ENCODE data around the gene FKBP10.

FKBP10 gene

GRCh38 chr17:41784207-41784744, 28.5 kb upstream of the FKBP10 start:
- DNase-seq (ENCODE audit: low read depth): no peak

GRCh38 chr17:41785091-41785858, 27.5 kb upstream of the FKBP10 start:
- no peak for DNase-seq (ENCODE audit: low read depth)

DNA sequence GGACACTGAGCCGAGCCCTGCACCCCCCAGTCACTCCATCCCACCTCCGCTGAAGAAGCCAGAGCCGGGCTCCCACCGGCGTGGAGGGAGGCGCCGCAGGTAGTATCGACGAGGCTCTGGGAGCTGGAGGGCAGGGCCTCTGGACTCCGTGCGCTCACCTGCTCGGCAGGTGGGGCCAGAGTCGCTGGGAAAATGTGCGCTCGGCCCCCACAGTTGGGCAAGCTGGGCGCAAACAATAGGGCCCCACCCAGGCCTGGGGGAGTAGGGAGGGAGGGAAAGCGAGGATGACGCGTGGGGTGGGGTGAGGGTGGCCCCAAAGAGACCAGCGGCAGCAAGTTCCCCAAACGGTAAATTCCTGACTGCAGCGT, 27.0 kb upstream of the FKBP10 start:
- no peak for DNase-seq (ENCODE audit: low read depth)

GRCh38 chr17:41786227-41787020, 26.4 kb upstream of the FKBP10 start, which contains the start of gene JUP:
JUP (minus strand) TSS chr17:41786711; CDS start chr17:41771854, 14,857 bp downstream.
- peak; percentile 78 for DNase-seq (ENCODE audit: low read depth)

DNA sequence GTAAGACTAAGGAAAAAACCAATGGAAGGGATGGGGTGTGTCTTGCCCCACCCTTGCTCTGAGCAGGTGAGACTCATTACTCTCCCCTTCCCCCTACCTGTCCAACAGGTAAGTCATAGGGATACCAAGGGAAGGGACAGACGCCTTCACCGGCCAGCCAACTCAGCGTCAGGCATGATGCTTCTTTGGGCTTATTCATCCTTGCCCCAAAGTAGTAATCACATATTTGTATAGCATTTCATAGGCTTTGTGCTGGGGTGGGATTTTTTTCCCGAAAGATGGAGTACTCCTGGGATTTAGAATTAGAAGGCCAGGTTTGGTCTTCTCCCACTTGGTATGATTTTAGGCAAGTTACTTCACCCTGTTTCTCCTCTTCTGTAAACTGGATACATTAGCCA, 25.8 kb upstream of the FKBP10 start:
- no peak for DNase-seq (ENCODE audit: low read depth)

DNA sequence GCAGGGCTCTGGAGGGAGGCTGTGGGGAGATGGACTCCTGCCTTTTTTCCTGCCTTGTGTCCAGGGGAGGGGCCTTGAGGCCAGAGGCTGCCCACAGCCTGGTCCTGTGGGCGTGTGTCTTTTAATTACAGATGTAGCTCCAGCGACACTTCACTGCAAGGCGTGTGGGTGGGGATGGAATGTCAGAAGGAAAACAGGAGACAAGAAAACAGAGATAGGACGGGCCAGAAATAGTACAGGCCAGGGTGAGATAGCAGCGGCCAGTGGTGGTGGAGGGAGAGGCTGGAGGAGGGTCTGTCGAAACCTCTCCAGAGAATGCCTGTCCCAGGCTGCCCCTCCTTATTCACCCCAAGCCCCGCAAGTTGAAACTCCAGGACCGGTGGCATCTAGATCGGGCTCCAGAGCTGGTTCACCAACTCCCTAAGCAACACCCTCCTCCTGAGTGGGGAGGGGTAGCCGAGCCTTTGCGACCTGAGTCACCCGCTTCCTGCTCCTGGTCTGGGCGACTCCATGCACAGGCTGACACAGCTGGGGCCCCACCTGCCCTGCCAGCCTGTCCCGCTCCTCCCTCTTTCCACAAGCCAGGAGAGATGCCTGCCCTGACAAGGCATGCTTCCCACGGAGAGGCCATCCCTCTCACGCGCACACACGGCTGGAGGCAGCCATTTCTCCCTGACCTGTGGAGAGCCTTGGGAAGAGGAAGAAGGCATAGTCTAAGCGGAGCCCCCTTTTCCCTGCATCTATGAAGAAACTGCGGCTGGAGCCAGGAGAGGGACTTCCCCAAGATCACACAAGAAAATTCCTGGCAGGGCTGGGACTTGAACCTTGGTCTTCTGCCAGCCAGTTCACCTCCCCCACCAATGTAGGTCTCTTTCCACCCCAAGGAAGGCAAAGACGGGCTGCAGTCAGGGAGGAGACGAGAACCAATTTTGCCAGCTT, 19.7 kb upstream of the FKBP10 start:
- DNase-seq (ENCODE audit: low read depth): no peak

- no peak for DNase-seq (ENCODE audit: low read depth)
These were observed 18.8 kb upstream of the FKBP10 start for GRCh38 chr17:41793784-41794539.

GRCh38 chr17:41794540-41794975, 18.2 kb upstream of the FKBP10 start:
- no peak for DNase-seq (ENCODE audit: low read depth)

DNA sequence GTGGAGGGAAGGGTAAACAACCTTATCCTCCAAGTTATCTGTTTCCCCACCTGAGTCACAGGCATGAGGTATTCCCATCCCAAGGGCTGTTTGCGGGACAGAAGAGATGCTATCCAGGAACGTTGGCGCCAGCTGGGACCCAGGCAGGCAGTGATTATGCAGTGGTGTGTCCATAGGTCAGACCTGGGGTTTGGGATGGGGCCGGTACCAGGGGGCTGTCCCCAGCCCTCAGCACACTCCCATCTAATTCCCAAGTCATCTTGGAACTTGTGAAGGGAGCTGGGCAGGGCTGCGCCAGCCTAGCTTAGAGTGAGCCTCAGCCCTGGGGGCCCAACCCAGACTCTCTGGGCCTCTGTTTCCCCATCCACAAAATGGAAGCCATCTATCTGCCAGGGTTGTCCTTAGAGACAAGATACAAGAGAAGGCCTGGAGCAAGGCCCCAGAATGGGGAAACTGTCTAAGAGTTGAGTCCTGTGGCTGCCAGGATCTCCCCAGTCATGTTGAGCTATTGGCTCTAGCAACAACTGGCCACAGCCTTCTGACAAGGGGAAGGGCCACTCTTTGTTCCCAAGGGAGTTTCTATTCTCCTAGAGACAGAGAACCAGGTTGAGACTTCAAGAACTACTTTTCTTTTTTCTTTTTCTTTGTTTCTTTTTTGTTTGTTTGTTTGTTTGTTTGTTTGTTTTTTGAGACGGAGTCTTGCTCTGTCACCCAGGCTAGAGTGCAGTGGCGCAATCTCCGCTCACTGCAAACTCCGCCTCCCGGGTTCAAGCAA, 16.5 kb upstream of the FKBP10 start:
- no peak for DNase-seq (ENCODE audit: low read depth)

DNA sequence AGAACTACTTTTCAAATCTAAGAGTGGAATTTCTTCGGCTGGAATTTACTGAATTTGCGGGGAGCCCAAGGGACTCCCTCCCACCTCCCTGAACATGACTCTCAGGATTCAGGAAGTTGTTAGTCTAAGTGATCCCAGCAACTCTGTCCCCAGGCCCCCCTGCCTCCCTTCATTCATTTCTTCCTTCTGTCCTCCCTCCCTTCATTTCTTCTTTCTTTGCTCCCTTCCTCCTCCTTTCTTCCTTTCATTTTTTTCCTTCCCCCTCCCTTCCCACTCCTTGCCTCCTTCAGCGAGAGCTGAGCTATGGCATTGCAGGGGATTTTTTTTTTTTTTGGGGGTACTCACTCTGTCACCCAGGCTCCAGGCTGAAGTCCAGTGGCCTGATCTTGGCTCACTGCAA, 15.4 kb upstream of the FKBP10 start:
- no peak for DNase-seq (ENCODE audit: low read depth)

- no peak for DNase-seq (ENCODE audit: low read depth)
These were observed 13.4 kb upstream of the FKBP10 start for GRCh38 chr17:41799366-41799765.

GRCh38 chr17:41800601-41801373, 12.0 kb upstream of the FKBP10 start:
- no peak for DNase-seq (ENCODE audit: low read depth)

DNA sequence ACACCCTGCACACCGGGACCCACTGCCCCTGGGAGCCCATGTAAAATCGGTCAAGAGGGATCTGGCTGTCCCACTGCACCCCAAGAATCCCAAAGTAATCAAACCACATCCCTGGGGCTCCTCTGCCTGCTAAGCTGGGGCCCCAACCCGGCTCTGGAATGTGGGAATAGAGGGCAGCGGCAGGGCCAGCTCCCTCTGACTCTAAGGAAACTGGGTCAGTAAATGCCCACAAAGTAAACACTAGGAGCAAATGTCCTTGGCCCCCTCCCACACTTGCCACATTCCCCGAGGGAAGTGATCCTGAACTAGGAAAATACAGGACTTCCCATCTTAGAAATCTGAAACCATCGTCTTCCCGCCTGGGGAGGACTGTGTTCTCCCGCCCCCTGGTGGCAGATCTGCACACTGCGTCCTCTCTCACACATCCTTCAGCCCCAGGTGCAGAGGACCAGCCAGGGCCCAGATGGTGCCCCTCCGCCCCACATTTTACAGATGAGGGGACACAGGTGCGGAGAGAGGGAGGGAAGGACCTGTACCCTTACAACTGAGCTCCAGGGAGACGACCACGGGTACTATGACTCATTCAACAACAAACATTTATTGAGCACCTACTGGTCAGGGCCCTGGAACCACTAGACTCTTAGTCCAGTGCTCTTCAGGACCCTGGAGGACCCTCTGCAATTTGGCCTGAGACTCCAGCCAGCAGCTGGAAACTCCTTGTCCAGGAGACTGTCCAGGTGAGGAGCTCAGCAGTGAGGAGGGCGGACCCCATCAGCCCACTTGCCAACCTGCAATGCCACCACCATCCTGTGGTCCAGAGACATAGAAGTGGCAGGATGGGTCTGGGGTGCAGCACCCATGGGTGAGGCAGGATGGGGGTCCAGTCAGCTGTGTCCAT, 11.2 kb upstream of the FKBP10 start:
- DNase-seq (ENCODE audit: low read depth): peak; percentile 60

DNA sequence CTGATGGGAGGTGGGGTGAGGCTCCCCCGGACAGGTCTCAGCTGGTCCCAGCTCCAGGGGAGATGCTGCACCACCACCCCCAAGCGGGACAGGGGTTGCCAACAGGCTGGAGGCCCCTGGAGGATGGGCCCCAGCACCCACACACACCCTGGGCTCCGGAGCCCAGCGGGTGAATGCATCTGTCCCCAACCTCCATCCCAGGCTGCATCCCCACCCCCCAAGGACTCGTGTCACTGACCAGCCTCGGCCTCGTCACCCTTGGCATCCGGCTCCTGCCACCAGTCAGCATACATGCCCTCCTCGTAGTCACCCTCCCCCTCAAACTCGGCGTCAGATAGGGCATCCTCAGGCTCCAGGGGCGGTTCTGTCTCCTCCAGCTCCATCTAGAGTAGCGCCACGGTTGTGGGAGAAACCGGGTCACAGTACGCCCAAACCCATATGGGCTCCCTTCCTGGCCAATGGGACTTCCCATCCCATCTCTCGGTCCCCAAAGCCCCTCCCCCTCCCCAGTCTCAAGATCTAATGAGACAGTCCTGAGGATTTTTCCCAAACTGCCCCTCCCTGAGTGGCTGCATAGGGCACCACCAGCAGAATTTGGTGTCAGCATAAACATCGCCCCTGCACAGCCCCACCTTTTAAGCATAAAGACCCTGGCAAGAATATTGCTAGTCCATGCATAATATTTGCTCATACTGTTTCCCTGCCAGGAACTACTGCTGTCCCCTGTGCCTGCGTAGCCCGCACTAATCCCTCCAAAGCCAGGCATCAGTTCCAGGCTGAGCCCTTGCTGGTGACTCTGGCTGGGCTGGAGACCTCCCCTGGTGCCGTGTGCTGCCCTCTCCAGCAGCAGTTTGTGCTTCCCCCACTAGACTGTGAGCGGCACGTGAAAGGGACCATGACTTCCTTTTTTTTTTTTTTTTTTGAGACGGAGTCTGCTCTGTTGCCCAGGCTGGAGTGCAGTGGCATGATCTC, 9.5 kb upstream of the FKBP10 start:
- DNase-seq (ENCODE audit: low read depth): no peak

DNA sequence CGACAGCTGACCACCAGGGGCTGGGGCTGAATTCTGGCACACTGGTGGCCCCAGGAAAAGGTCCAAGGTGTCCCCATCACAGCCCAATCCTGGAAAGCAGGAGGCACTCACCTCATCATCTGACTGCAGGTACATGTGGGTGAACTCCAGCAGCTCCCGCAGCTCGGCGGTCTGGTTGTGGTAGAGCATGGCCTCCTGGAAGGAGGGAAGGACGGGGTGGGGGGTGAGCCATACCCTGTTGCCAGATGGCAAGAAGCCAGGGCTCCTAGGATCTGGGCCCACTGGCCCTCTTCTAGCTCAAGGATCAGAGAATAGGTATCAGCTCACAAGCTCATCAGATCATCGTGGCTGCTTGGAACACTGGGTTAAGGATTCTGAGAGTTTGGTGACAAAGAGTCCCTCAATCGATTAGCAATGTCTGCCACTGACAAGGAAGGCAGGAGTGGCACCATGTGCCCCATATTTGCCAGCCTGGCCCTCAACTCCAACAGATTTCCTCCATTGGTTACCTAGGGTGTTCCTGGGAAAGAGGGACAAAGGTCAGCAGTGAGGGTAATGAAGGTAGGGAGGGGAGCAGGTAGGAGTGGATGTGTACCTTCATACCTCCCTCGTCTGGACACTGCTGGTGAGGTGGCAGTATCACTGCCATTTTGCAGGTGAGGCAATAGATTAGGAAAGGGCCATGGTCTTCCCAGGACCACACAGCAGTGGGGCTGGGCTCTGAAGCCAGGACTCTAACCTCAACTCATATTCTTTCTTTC, 5.9 kb upstream of the FKBP10 start:
- no peak for DNase-seq (ENCODE audit: low read depth)

All from activated T-helper 9 cell treated with anti-CD3 and anti-CD28 coated beads, Interleukin-2, amount 50 U/mL, for 16 hours (primary cell).